IMR-90 (cell line): Measurements from ENCODE around the gene BPIFB2. TPM values are rescaled to one million over a fixed set of nuclear protein-coding genes. Genes with fewer than 3 reads are reported as not detected.

ENCODE experiments used
- ATAC-seq: fragments of 200-7000 bp; cut with Tn5 transposase; 2 replicates; pipeline ENCODE4 v1.9.1; 2020; ENCODE audit warnings: low read depth, mild to moderate bottlenecking, moderate library complexity
- BruUV-seq: library from RNA; stranded (reverse); fragments of 400-500 nt; replicated peaks from 2 replicates; lab custom pipeline; 2021; lab: Mats Ljungman, UMichigan
- CTCF ChIA-PET: fragments of 300-600 bp; formaldehyde crosslinking; extraction: SDS; loops from one replicate; lab custom pipeline; 2021; ENCODE audit warnings: antibody characterized with exemption; lab: Yijun Ruan, JAX
- POLR2A ChIA-PET: fragments of 300-600 bp; sonication (Branson Sonifier 250); formaldehyde crosslinking; loops from one replicate; lab custom pipeline; 2022; ENCODE audit warnings: antibody characterized with exemption; ENCODE audit not compliant: unreplicated experiment; lab: Charles Lee
- DNase-seq: peaks from one replicate; pipeline ENCODE4 v3.0.0; 2013
- H2AFZ ChIP-seq: replicated peaks from 2 replicates; pipeline ENCODE3; 2013; ENCODE audit warnings: low read length, mild to moderate bottlenecking; ENCODE audit not compliant: poor library complexity
- H2AK5ac ChIP-seq: 2 replicates; pipeline ENCODE4 v1.6.1; 2013; ENCODE audit warnings: low read depth, low read length, inconsistent platforms
- H2AK9ac ChIP-seq: replicated peaks from 2 replicates; pipeline ENCODE3; 2013; ENCODE audit warnings: mild to moderate bottlenecking, low read depth, low read length, moderate library complexity; ENCODE audit not compliant: poor library complexity
- H2BK120ac ChIP-seq: 2 replicates; pipeline ENCODE4 v1.6.1; 2013; ENCODE audit warnings: low read depth, low read length, inconsistent platforms
- H2BK15ac ChIP-seq: 3 replicates; pipeline ENCODE4 v1.6.1; 2013; ENCODE audit warnings: low read depth, low read length, inconsistent platforms
- H2BK20ac ChIP-seq: 2 replicates; pipeline ENCODE4 v1.6.1; 2013; ENCODE audit warnings: low read depth, mild to moderate bottlenecking, inconsistent platforms, low read length, moderate library complexity
- H2BK5ac ChIP-seq: 2 replicates; pipeline ENCODE4 v1.6.1; 2013; ENCODE audit warnings: mild to moderate bottlenecking, low read depth, low read length, inconsistent platforms; ENCODE audit not compliant: poor library complexity, severe bottlenecking
- H3K14ac ChIP-seq: replicated peaks from 2 replicates; pipeline ENCODE4 v1.6.1; 2013; ENCODE audit warnings: low read depth, low read length, inconsistent platforms
- H3K18ac ChIP-seq: 2 replicates; pipeline ENCODE4 v1.6.1; 2013; ENCODE audit warnings: low read depth, low read length, control low read depth
- H3K23ac ChIP-seq: 2 replicates; pipeline ENCODE4 v1.6.1; 2013; ENCODE audit warnings: low read depth, low read length, inconsistent platforms
- H3K27ac ChIP-seq: 2 replicates; pipeline ENCODE4 v1.5.1; 2013; ENCODE audit warnings: mild to moderate bottlenecking, control low read depth, low read length; ENCODE audit not compliant: insufficient read depth
- H3K27me3 ChIP-seq: 2 replicates; pipeline ENCODE4 v1.6.1; 2013; ENCODE audit warnings: low read length; ENCODE audit not compliant: control insufficient read depth, insufficient read depth
- H3K36me3 ChIP-seq: 2 replicates; pipeline ENCODE4 v1.6.1; 2013; ENCODE audit warnings: low read length, mixed read lengths; ENCODE audit not compliant: control insufficient read depth, insufficient read depth
- H3K4ac ChIP-seq: 2 replicates; pipeline ENCODE4 v1.6.1; 2013; ENCODE audit warnings: low read depth, low read length, inconsistent platforms
- H3K4me1 ChIP-seq: 2 replicates; pipeline ENCODE4 v1.6.1; 2013; ENCODE audit warnings: low read length, mixed read lengths; ENCODE audit not compliant: control insufficient read depth, insufficient read depth
- H3K4me2 ChIP-seq: 2 replicates; pipeline ENCODE4 v1.6.1; 2013; ENCODE audit warnings: low read depth, mild to moderate bottlenecking, control low read depth, low read length, moderate library complexity
- H3K4me3 ChIP-seq: 2 replicates; pipeline ENCODE4 v1.5.1; 2013; ENCODE audit warnings: low read depth, mild to moderate bottlenecking, control low read depth, low read length, moderate library complexity; ENCODE audit not compliant: insufficient read depth
- H3K56ac ChIP-seq: 2 replicates; pipeline ENCODE4 v1.6.1; 2013; ENCODE audit warnings: low read length, inconsistent platforms; ENCODE audit not compliant: insufficient read depth; ENCODE audit errors: extremely low read depth
- H3K79me1 ChIP-seq, 2 experiments: 2 replicates each; pipeline ENCODE4 v1.6.1; 2013; ENCODE audit warnings: low read length in 2 of 2, inconsistent platforms in 1 of 2, low read depth in 1 of 2
- H3K9ac ChIP-seq: 2 replicates; pipeline ENCODE4 v1.6.1; 2013; ENCODE audit warnings: low read depth, low read length, control low read depth
- H3K9me1 ChIP-seq: 2 replicates; pipeline ENCODE4 v1.6.1; 2013; ENCODE audit warnings: low read length, inconsistent platforms; ENCODE audit not compliant: insufficient read depth
- H3K9me3 ChIP-seq: 2 replicates; pipeline ENCODE4 v1.6.1; 2013; ENCODE audit warnings: low read length; ENCODE audit not compliant: control insufficient read depth, insufficient read depth
- H4K20me1 ChIP-seq: 2 replicates; pipeline ENCODE4 v1.6.1; 2013; ENCODE audit warnings: low read length, inconsistent platforms; ENCODE audit not compliant: insufficient read depth
- H4K5ac ChIP-seq: 2 replicates; pipeline ENCODE4 v1.6.1; 2013; ENCODE audit warnings: mild to moderate bottlenecking, low read depth, low read length, control low read depth
- H4K8ac ChIP-seq, 2 experiments: 2 replicates each; pipeline ENCODE4 v1.6.1; 2013; ENCODE audit warnings: low read depth in 2 of 2, low read length in 2 of 2, control low read depth in 1 of 2, inconsistent platforms in 1 of 2
- H4K91ac ChIP-seq: 2 replicates; pipeline ENCODE4 v1.6.1; 2013; ENCODE audit warnings: low read depth, low read length, inconsistent platforms; ENCODE audit not compliant: insufficient read depth
- CHD1 ChIP-seq: IDR thresholded peaks from 2 replicates; pipeline ENCODE4 v1.6.1; 2012; ENCODE audit warnings: low read depth, low read length, improper control_type of control experiment
- RFX5 ChIP-seq: IDR thresholded peaks from 2 replicates; pipeline ENCODE4 v1.8.0; 2012; ENCODE audit warnings: low read depth, mild to moderate bottlenecking, low read length, moderate library complexity
- WGBS, 2 experiments: methylation state at CpG; one replicate each; pipeline versions ENCODE4 v1.1.5 to v1.1.7; 2013; ENCODE audit warnings: missing lambda C conversion rate in 2 of 2; ENCODE audit not compliant: insufficient read length in 1 of 2; ENCODE audit errors: extremely low coverage in 2 of 2; 5-methylcytosine and 5-hydroxymethylcytosine counted together
- dilution Hi-C: fragments of 300-500 bp; cut with HindIII; formaldehyde crosslinking; loops from one replicate; pipeline ENCODE4 v1.14.3; 2018; ENCODE audit warnings: low sequenced_read_pairs; ENCODE audit not compliant: unreplicated experiment
- in situ Hi-C: fragments of 300-500 bp; cut with MboI; formaldehyde crosslinking; loops from 3 replicates; pipeline ENCODE4 v1.14.3; 2019; ENCODE audit warnings: low sequenced_read_pairs, inconsistent platforms, mixed read lengths
- intact Hi-C: fragments of 100-400 bp; cut with micrococcal nuclease; formaldehyde crosslinking; loops from 2 replicates; pipeline ENCODE4 v1.10.0; 2022
- polyA plus RNA-seq, 3 experiments: library from polyadenylated mRNA; depleted of rRNA; stranded (reverse); fragments of >200 nt; gene quantifications; 2 replicates each; pipeline ENCODE4 v1.2.3, GENCODE V29; 2012; ENCODE audit warnings: low replicate concordance in 1 of 3
- total RNA-seq: library from RNA; depleted of rRNA; stranded (reverse); fragments of >200 nt; gene quantifications from 2 replicates; pipeline ENCODE4 v1.2.3, GENCODE V29; 2012
- TF ChIP-seq, protein P1 (sequence below): conservative IDR thresholded peaks from 2 replicates; pipeline ENCODE4 v1.5.1; 2012; ENCODE audit warnings: mild to moderate bottlenecking, low read depth, low read length, improper control_type of control experiment

Gene BPIFB2
- total and polyA plus RNA-seq, 2 of the 4 experiments (the other 2 are of a cell fraction), result not detected

GRCh38 chr20:33018169-33018931 lies 10.8 kb downstream of the BPIFB2 start:
- Histone ChIP-seq H3K14ac (no peak overlapping the region), H4K20me1 (no peaks in the 10 kb centered on the region), H2AFZ (no peak overlapping the region), H4K91ac (no peak overlapping the region), H2AK9ac (no peak overlapping the region), H3K79me1 (no peaks in the 10 kb centered on the region), H3K9me3 (no peaks in the 10 kb centered on the region), H3K18ac (no peak overlapping the region), H4K8ac (no peak overlapping the region), H2BK20ac (no peak overlapping the region), H2BK15ac (no peak overlapping the region), H3K56ac (no peak overlapping the region), H3K9me1 (no peaks in the 10 kb centered on the region), H3K4me1 (no peaks in the 10 kb centered on the region), H3K27me3 (peaks cover 12% of the 10 kb centered on the region), H3K23ac (no peak overlapping the region), H3K36me3 (no peaks in the 10 kb centered on the region), H2BK120ac (no peak overlapping the region), H3K4me2 (no peak overlapping the region), H2BK5ac (no peak overlapping the region), H3K27ac (no peak overlapping the region), H4K5ac (no peak overlapping the region), H2AK5ac (no peak overlapping the region), H3K4me3 (no peak overlapping the region), H3K4ac (no peak overlapping the region), H3K9ac (no peak overlapping the region)
- BruUV-seq, result no TSS peak
- ChIA-PET CTCF (no interaction called here), POLR2A (no interaction called here)
- intact Hi-C loops (no loop called here), dilution Hi-C loops (no loop called here), in situ Hi-C loops (no loop called here)
- ATAC-seq, result no peak
- TF ChIP-seq CHD1 (no peak), RFX5 (no peak)
- TF ChIP-seq, protein P1, sequence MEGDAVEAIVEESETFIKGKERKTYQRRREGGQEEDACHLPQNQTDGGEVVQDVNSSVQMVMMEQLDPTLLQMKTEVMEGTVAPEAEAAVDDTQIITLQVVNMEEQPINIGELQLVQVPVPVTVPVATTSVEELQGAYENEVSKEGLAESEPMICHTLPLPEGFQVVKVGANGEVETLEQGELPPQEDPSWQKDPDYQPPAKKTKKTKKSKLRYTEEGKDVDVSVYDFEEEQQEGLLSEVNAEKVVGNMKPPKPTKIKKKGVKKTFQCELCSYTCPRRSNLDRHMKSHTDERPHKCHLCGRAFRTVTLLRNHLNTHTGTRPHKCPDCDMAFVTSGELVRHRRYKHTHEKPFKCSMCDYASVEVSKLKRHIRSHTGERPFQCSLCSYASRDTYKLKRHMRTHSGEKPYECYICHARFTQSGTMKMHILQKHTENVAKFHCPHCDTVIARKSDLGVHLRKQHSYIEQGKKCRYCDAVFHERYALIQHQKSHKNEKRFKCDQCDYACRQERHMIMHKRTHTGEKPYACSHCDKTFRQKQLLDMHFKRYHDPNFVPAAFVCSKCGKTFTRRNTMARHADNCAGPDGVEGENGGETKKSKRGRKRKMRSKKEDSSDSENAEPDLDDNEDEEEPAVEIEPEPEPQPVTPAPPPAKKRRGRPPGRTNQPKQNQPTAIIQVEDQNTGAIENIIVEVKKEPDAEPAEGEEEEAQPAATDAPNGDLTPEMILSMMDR, result no peak
- DNase-seq, result no peak
- 49% methylated on average over 5 of the region's 14 CpGs; no CpG with 5 or more reads in 1 of the 2 experiments for WGBS, 2 experiments
